Renal cortical epithelial cell (primary cell): ENCODE data around the gene DSCAM. TPM values are rescaled to one million over a fixed set of nuclear protein-coding genes. Genes with fewer than 3 reads are reported as not detected.

ENCODE experiments used
- DNase-seq: peaks from one replicate; pipeline ENCODE4 v3.0.0-alpha.2; 2011; ENCODE audit warnings: low read depth
- total RNA-seq: library from RNA; depleted of rRNA; stranded (reverse); fragments of >200 nt; gene quantifications from 2 replicates; pipeline ENCODE4 v1.2.3, GENCODE V29; 2014

The DSCAM gene
- total RNA-seq, 1 donor from 2014 or later = not detected

DNA sequence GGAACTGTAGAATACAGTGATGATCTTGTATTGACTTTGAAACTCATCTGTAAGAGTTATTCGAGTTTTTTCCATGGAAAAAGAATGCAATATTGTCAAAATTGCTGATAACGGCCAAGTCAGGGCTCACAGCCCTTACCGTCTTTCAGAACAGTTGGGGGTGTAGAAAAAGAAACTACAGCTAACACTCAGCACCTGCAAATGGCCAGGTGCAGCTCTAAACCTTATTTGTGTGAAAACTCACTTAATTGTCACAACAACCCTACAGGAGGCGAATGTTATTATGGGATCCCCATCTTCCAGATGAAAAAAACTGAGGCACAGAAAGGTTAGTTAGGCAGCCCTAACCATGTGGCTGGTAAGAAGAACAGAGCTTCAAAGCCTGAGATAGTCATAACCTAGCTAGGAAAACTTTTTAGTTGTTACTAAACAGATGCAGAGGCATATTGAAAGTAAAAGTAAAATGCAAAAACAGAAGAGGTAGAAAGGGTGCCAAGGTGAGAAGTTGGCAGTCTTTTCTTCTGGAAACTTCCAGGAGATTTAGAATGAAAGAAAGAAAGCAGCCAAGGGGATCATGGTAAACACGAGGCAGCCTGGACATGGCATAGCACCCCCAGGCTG lies 76.4 kb downstream of the DSCAM start:
- no peak for DNase-seq

DNA sequence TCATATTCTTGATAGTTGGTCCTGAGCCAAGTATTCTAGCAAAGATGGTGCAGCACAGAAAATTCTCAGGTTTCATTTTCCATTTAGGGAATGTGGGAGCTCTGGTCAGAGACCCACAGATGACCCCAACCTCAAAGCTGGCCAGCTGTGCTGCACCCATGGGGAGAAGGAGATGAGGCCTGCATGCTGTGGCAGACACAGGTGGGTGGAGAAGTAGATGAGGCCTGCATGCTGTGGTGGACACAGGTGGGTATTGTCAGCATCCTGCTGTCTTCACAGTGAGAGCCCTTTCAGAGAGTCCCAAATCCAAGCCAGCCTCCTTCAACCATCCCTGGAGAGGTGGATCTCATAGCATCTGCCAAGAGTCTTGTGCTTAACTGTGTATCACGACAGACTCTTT lies 77.7 kb downstream of the DSCAM start:
- DNase-seq = no peak

DNA sequence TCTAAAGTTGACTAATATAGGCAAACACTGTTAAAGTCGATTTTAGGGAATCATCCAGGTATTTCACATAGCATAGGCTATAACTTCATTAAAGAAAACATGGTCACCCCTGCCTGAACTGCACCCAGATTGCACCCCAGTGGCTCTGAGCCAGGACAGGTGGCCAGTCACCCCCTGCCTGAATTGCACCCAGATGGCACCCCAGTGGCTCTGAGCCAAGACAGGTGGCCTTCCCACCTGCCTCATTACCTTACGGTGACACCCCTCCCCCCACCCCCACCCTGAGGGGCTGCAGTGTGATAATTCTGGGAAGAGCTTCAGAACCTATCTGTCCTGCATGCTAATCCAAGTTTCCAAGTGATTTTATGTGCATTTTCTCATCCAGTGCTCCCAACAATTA lies 78.9 kb downstream of the DSCAM start:
- DNase-seq = no peak

DNA sequence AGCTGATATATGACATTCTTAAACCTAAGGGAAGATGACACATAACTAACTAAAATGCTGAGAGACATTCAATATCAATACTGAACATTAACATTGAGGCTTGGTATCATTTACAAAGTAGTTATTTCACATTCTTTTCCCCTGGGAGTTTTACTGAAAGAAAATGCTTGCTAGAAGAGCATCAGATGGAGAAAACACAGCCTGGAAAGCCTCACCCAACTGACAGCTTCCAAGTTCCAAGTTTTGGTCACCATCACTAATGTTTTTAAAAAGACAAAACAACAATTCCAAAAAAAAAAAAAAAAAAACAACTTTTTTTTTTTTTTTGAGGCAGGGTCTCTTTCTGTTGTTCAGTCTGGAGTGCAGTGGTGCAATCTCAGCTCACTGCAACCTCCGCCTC lies 80.6 kb downstream of the DSCAM start:
- DNase-seq = no peak

DNA sequence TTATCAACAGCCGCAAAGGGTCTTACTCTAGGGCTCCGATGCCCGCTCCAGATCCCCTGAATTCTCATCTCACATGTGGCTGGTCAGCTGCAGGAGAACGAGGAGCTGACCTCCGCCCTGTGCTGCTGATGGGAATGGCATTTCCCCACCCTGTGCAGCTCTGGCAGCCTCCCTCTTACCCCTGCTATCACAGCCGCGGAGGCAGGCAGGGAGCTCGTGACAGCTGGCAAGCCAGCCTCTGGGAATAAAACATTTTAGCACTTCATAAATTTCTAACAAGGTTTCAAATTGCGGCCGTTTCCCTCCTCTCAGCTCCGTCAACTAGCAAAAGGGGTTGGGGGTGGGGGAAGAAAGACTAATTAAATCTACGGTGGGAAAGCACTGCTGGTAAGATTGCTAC lies 81.1 kb downstream of the DSCAM start:
- no peak for DNase-seq

DNA sequence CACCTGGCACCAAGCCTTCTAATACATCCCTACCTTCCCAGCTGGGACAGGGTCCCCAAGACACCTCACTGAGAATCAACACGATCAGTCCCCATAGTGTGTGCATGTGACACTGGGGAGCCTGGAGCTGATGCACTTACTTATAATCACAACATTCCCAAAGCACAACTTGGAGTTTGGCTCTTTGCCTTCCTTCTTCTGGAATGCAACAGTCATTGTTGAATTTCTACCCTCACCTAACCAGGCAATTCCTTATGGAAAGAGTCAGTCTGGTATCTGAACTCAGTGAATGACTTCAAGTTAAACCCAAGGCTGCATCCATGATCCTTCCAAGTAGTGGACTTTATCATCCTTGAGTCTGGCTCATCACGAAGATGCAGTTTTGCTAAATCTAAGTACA lies 86.1 kb downstream of the DSCAM start:
- no peak for DNase-seq

DNA sequence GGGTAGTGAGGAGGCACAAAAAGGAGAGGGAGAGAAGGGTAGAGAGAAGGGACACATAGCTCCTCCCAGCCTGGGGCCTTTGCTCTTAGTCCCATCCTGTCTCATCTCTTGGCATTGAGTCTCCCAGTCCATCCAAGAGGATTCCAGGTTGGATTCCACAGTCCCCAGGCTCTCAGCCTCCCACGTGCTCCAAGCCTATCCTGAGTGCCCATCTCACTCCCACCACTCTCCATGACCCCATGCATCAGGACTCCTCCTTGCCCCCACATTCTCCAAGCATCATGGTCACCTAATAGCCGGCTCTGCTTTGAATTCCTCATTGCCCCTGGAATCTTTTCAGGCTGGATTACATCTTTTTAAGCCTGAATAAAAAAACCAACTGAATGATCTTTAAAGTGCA lies 87.9 kb downstream of the DSCAM start:
- no peak for DNase-seq

DNA sequence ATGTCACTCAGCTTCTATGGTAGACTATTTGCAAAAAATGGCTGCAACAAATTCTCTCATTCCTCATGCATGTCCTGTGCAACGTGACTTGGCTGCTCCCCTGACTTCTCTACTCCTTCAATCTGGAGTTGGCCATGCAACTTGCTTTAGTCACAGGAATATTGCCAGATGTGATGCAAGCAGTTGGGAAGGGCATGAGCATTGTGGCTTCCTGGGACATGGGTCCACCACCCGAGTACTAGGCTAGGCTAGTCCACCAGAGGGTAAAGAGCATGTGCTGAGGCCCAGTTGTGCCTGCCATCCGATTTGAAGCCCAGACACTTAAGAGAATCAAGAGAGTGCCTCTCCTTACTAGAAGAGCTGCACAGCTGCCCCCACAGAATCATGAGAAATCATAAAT lies 89.6 kb downstream of the DSCAM start:
- no peak for DNase-seq

DNA sequence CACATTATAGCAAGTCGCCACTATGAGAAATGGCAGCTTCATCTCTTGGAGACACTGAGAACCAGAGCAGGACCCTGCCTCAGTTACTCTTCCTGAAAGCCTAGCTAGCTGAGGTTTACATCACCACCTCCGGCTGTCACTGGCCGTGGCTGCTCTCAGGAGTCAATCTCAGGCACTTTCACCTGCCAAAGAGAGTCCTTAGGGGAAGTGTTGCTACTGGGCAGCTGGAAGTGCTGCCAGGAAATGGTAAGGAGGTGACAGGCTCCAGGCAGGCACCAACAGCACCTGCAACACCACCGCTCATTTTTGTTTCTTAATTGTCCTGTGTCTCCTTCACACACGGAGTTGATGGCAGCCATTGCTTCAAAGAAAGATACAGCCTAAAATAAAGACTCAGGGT lies 92.5 kb downstream of the DSCAM start:
- DNase-seq = no peak

DNA sequence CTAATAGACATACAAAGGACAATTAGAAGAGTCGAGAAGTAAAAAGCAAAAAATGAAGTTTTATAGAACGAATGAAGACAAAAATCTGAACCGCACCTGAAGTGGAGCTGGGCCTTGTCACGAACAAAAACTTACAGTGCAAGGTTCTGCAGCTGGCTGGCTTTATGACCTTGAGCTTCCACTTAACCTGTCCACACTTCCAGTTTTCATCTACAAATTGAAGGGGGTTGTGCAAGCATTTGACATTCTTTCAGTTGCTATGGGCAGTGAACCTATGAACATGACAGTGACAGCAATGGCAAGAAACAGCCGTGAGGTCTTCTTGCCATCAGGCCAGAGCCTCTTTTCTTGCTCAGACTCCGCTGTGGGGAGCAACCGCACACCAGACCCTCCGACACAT lies 93.2 kb downstream of the DSCAM start:
- no peak for DNase-seq

DNA sequence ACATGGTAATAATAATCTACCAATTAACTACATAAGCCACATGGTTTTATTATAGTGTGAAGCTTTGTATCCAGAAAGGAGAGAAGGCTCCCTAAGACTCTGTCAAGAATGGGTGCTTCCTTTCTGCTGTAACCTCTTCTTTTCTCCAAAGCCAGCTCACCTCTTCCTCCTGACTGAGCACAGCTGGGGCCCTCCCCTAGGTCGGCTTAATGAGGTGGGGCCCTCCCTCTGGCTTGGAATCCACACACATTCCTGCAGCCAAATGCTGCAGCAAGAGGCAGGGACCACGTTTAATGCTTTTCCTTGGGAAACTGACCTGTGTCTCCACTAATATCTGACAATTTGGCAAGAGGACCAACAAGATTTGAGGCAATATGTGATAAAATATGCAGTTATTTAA lies 94.8 kb downstream of the DSCAM start:
- DNase-seq = no peak

DNA sequence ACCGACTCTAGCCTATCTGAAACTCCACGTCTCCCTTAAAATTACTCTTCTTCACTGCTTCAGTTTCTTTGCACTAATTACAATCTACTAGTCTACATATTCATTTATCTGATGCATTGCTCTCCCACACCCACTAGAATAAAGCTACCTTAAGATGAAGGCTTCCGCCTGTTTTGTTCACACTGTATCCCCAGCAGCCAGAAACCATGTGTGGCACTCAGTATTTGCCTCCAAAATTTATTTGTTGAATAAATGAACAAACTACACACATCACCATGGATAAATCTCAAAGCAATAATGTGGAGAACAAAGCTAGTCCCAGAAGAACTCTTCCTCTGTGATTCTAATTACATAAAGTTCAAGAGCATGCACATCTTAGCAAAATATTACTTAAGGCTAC lies 95.7 kb downstream of the DSCAM start:
- no peak for DNase-seq

DNA sequence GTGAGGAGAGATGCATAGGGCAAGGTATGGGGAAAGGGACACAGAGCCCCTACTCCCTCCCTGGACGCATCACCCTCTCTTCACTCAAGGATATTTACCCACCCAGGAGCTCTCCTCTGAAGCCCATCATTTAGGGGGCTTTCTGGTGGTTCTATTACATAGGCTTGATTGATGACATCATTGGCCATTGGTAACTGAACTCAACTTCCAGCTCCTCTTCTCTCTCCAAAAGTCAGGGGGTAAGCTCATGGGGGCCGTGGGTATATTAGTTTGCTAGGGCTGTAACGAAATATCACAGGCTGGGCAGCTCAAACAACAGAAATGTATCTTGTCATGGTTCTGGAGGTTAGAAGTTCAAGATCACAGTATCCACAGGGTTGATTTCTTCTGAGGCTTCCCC lies 110.8 kb downstream of the DSCAM start:
- DNase-seq = no peak

DNA sequence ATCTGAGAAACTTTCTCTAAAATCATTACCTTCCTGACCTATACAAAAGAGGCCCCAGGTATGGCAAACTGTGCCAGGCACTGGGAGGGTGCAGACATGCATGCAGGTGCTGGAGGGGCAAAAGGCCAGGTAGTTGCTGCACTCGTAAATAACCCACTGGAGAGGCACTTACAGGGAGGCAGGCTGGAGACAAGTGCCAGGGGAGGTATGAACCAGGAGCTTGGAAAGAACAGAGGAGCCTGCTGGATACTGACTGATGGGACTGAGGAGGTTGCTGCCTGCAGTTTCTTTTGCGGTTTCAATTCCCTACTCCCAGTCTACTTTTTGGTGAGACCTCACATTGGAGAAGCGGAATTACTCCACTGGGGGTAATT lies 113.9 kb downstream of the DSCAM start:
- no peak for DNase-seq

DNA sequence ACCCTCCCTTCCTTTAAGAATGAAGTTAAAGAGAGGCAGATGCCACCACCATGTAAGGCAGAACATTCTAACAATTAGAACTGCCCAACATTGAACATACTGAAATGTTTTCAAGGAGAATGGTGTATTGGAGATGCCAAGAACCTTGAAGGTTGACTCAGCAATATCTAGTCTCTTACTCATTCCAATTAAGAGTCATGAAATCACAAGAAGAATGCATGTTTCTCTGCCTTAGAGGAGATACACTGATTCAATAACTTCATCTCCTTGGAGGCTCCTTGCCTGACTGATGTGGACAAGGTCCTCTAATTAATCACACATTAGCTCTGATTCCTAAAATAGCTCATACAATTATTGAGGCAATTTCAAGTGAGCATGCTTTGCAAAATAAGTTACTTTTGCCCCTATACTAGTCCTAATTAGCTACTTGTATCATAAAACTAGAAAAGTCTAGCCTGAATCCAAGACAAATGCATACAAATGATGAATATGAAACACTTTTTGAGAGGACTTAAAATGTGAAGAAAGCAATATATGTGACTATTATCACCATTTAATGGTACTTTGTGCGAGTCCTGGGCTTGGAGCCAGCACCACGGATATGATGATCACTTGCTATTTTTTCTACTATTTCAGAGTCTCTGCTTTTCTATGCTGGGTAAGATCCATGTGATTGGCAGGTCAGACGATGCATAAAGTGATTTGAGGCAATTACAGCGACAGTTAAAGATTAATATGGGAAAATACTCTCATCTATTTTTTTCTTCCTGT lies 114.5 kb downstream of the DSCAM start:
- DNase-seq = no peak

DNA sequence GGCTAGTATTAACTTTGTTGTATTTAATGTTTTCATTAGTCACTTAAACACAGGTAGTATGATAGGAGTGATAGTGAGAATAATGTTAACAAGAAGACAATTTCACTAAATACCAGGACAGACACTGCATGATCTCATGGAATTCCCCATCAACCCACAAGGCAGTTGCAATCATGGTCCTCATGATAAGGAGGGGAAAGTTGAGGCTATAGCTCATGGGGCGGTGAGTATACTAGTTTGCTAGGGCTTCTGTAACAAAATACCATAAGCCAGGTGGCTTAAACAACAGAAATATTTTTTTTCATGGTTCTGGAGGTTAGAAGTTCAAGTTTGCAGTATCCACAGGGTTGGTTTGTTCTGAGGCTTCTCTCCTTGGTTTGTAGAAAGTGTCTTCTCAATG lies 115.8 kb downstream of the DSCAM start:
- no peak for DNase-seq

DNA sequence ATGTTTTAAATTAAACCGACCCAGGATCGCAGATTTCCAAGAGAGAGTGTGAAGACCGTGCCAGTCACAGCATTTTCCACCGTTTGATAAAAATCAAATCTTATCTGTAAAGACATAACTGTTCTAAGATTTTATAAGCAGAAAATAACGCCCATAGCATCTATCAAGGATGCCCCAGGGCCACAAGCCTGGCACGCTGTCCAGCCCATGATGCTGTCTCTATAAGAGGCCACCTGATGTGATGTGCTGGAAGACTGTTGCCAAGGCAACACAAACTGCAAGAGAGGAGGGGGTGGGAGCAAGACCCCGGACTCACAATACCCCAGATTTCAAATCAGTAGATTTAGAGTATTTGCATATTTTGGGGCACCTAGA lies 116.5 kb downstream of the DSCAM start:
- DNase-seq = no peak

DNA sequence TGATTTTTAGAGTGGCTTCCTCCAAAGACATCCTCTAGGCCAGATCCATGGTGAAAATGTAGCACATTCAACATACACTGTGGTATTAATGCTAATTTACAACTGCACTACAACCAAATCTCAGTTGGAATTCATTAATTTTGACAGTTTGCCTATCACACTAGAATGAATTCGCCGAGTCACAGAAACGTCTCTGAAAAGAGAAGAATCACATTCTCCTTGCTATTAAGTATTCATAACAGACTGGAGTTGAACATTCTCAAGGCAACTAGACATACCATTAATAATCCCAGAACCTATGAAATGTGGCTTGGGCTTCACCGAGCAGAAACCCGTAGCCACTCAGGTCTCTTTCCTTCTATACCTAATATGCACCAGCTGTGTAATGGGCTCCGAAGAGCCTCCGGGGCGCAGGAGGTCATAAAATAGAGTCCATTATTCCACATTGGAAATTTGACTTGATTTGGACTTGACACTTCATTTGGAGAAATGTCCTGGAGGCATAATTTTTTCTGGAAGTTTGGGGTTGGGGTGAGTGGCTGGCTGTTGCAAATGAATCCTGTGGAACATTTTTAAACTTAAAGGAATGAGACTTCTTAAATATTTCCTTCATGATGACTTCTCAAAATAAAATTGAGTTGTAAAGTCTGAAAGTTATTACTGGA lies 117.1 kb downstream of the DSCAM start:
- no peak for DNase-seq

DNA sequence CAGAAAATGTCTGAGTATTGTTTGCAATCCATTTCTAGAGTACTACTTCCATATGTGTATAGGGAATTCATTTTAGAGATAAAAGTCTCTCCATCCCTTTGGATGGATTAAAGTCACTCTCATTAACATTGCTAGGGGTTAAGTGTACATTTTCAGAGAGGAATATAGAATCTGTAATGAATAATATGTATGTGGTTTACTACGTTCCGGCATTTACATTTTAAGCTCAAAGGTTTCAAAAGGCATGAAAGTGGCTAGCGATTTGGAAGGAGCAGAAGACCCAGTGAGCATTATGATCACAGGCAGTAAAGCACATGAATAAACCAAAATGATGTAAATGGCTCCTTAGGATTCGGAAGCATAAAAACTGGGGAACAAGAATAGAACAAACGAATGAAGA lies 123.0 kb downstream of the DSCAM start:
- no peak for DNase-seq

DNA sequence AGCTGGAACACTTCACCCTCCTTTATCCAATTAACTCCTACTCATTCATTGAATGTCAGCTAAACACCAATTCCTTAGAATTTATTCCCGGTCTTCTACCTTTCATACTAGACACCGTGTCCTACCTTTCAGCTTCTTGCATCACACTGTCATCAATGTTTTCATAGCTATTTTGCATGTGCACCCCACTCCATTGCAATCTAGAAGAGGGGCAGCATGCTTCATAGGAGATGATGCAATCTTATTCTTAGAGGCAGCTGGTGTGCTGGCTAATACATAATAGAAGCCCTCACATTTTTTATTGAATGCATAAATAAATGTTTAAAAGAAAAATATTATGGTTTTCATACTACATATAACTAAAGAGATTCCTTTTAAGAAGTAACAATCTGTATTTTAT lies 123.6 kb downstream of the DSCAM start:
- DNase-seq = no peak

DNA sequence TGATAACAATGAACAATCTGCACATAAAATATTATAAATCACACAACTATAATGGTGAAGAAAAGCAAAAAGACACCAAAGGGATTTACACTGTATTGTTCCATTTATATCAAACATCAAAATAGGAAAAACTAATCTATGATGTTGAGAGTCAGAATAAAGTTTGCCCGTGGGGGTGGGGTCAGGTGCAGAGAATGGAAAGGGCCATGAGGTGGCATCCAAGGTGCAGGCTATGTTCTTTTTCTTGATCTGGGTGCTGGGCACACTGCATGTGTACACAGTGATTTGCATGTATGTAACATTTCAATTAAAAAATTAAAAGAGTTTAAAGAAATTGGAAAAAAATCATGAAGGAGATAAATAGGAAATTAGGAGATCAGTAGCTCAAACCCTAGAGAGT lies 127.3 kb downstream of the DSCAM start:
- no peak for DNase-seq

DNA sequence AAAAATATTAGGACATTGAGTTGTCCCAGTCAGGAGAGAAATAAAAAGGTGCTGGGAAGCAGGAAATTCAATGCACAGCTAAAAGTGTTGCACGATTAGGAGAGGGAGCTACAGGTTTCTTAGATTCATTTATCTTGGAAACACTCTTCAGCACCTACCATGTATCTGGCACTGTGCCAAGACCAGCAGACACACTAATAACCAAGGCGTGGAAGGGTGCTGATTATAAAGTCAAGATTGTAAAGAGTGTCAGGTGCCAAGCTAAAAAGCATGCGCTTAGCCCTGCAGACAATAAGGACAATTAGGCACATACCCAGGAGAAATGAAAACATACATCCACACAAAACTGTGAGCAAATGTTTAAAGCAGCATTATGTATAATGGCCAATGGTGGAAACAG lies 129.9 kb downstream of the DSCAM start:
- no peak for DNase-seq

DNA sequence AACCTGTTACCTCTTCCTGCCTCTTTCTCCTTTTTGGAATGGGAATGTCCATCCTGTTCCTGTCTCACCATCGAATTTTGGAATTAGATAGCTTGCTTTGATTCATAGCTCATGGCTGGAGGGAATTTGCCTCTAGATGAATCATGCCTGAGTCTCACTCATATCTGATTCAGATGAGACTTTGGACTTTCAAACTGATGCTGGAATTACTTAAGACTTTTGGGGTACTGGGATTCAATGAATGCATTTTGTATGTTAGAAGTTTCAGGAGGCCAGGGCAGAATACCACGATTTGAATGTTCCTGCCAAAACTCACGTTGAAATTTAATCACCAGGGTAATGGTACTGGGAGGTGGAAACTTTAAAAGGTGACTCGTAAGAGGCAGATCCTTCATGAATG lies 132.4 kb downstream of the DSCAM start:
- DNase-seq = no peak
